ENCODE measurements around the gene NRM.

The NRM gene

GRCh38 chr6:30687659-30688431 is 2.9 kb downstream of the NRM start:
- no peak for DNase-seq

- peak; percentile 69 to 73 for DNase-seq
Measured at GRCh38 chr6:30686908-30687658, 3.7 kb downstream of the NRM start.

- DNase-seq, result peak; percentile 86 to 87
Measured at GRCh38 chr6:30686009-30686907, 4.5 kb downstream of the NRM start, which contains the start of gene PPP1R18. PPP1R18 (minus strand) TSS chr6:30686645; CDS start chr6:30686018, 627 bp downstream.

GRCh38 chr6:30685157-30686008 is 5.4 kb downstream of the NRM start:
- no peak for DNase-seq

GRCh38 chr6:30684386-30685156 is 6.2 kb downstream of the NRM start:
- DNase-seq, result peak; percentile 47 to 48

- DNase-seq, result no peak
Measured at GRCh38 chr6:30683980-30684338, 6.8 kb downstream of the NRM start.

GRCh38 chr6:30683183-30683979 is 7.4 kb downstream of the NRM start:
- DNase-seq, result no peak

GRCh38 chr6:30682143-30683117 is 8.4 kb downstream of the NRM start:
- DNase-seq, result peak; percentile 88 to 89

- no peak for DNase-seq
Measured at GRCh38 chr6:30681766-30682142, 9.0 kb downstream of the NRM start.

GRCh38 chr6:30679765-30680535 is 10.8 kb downstream of the NRM start:
- no peak for DNase-seq

- DNase-seq, result peak; percentile 89 to 90
Measured at GRCh38 chr6:30678964-30679726, 11.6 kb downstream of the NRM start.

GRCh38 chr6:30676660-30677285 is 14.0 kb downstream of the NRM start:
- no peak for DNase-seq

GRCh38 chr6:30672445-30673253 is 18.1 kb downstream of the NRM start, which contains the start of gene DHX16:
DHX16 (minus strand) TSS chr6:30673006; CDS start chr6:30672841, 165 bp downstream.
- peak; percentile 86 to 87 for DNase-seq

GRCh38 chr6:30670760-30671527 is 19.8 kb downstream of the NRM start:
- DNase-seq, result no peak

- peak; percentile 34 to 48 for DNase-seq
Measured at GRCh38 chr6:30666300-30666699, 24.5 kb downstream of the NRM start.

Measured in activated CD4-positive, alpha-beta T cell treated with anti-CD3 and anti-CD28 coated beads, Interleukin-2, amount 50 U/mL, for 4 hours (primary cell).